A549 (cell line): ENCODE results near the gene ADARB2. TPM values are rescaled to one million over a fixed set of nuclear protein-coding genes. Genes with fewer than 3 reads are reported as not detected.

ENCODE experiments used
- ATAC-seq, 2 experiments: fragments of 200-7000 bp in 1 of 2; fragments of >200 bp in 1 of 2; cut with Nextera tagmentation in 1 of 2; cut with Tn5 transposase in 1 of 2; 3 replicates each; pipeline versions ENCODE4 v1.8.0 to v1.9.1; 2018 to 2020; ENCODE audit warnings: mild to moderate bottlenecking in 1 of 2, moderate library complexity in 1 of 2
- CTCF ChIA-PET: fragments of 300-600 bp; sonication (Branson Sonifier 250); formaldehyde crosslinking; extraction: SDS; loops from one replicate; lab custom pipeline; 2021; ENCODE audit warnings: antibody characterized with exemption, inconsistent platforms; lab: Yijun Ruan, JAX
- POLR2A ChIA-PET: fragments of 350-600 bp; formaldehyde crosslinking; extraction: SDS; loops from one replicate; lab custom pipeline; 2021; ENCODE audit warnings: antibody characterized with exemption, inconsistent platforms; lab: Yijun Ruan, JAX
- DNase-seq, 2 experiments: peaks; one replicate each; pipeline versions ENCODE4 v3.0.0 to v3.0.0-alpha.2; 2011 to 2016; ENCODE audit warnings: low read depth in 1 of 2, low spot score in 1 of 2
- FAIRE-seq: peaks from 2 replicates; lab custom pipeline; 2011; peaks lifted over from hg19 to GRCh38; lab: Jason Lieb, UNC
- H3K27ac ChIP-seq, 2 experiments: fragments of >200 bp; sonication (Bioruptor Twin); formaldehyde crosslinking; 3 replicates each; pipeline ENCODE4 v1.5.1; 2016 to 2017
- H3K4me1 ChIP-seq: fragments of >200 bp; sonication (Bioruptor Twin); formaldehyde crosslinking; 3 replicates; pipeline ENCODE4 v1.6.1; 2016
- H3K4me2 ChIP-seq: fragments of >200 bp; sonication (Bioruptor Twin); formaldehyde crosslinking; 3 replicates; pipeline ENCODE4 v1.6.1; 2016
- H3K4me3 ChIP-seq: fragments of >200 bp; sonication (Bioruptor Twin); formaldehyde crosslinking; 3 replicates; pipeline ENCODE4 v1.5.1; 2016
- H3K9me3 ChIP-seq: fragments of >200 bp; sonication (Bioruptor Twin); formaldehyde crosslinking; 3 replicates; pipeline ENCODE4 v1.6.1; 2016
- ATOH8 ChIP-seq: fragments of 250-450 bp; sonication (Bioruptor Pico); IDR thresholded peaks from 2 replicates; pipeline ENCODE4 v1.5.0; 2020; ENCODE audit warnings: low read depth, mild to moderate bottlenecking, moderate library complexity
- CBX8 ChIP-seq: fragments of 200-600 bp; sonication (generic); IDR thresholded peaks from 2 replicates; pipeline ENCODE4 v1.6.1; 2016
- E2F6 ChIP-seq: IDR thresholded peaks from 2 replicates; pipeline ENCODE4 v1.6.1; 2012; ENCODE audit warnings: low read depth, borderline replicate concordance
- EHF ChIP-seq: fragments of 250-450 bp; sonication (Bioruptor Pico); IDR thresholded peaks from 2 replicates; pipeline ENCODE4 v1.5.0; 2020; ENCODE audit warnings: mild to moderate bottlenecking
- EHMT2 ChIP-seq: fragments of 200-600 bp; sonication (generic); IDR thresholded peaks from 2 replicates; pipeline ENCODE4 v1.6.1; 2016; ENCODE audit warnings: antibody characterized with exemption, low read depth, mild to moderate bottlenecking, moderate library complexity
- ELK1 ChIP-seq: fragments of 150-350 bp; IDR thresholded peaks from 2 replicates; pipeline ENCODE4 v1.6.1; 2014; ENCODE audit warnings: low read depth, mild to moderate bottlenecking, low read length
- EP300 ChIP-seq, 2 experiments: fragments of >200 bp; sonication (Bioruptor Twin); formaldehyde crosslinking; IDR thresholded peaks; 2 replicates in 1 of 2; 3 replicates in 1 of 2; pipeline ENCODE4 v1.6.1; 2016 to 2017
- ESRRA ChIP-seq: fragments of 150-350 bp; IDR thresholded peaks from 2 replicates; pipeline ENCODE4 v1.6.1; 2014; ENCODE audit warnings: mild to moderate bottlenecking, low read length, borderline replicate concordance
- FOXS1 ChIP-seq: fragments of 250-450 bp; sonication (Bioruptor Pico); IDR thresholded peaks from 2 replicates; pipeline ENCODE4 v1.5.0; 2020; ENCODE audit warnings: mild to moderate bottlenecking, moderate library complexity
- GATA3 ChIP-seq: IDR thresholded peaks from 2 replicates; pipeline ENCODE4 v1.6.1; 2012; ENCODE audit warnings: borderline replicate concordance
- HEYL ChIP-seq: fragments of 250-450 bp; sonication (Bioruptor Pico); IDR thresholded peaks from 2 replicates; pipeline ENCODE4 v1.8.0; 2021; ENCODE audit warnings: mild to moderate bottlenecking, moderate library complexity
- HOXB13 ChIP-seq: fragments of 250-450 bp; sonication (Bioruptor Pico); IDR thresholded peaks from 2 replicates; pipeline ENCODE4 v1.5.0; 2020; ENCODE audit warnings: low read depth, mild to moderate bottlenecking, moderate library complexity
- HOXB5 ChIP-seq: fragments of 250-450 bp; sonication (Bioruptor Pico); IDR thresholded peaks from 2 replicates; pipeline ENCODE4 v1.5.0; 2020; ENCODE audit warnings: mild to moderate bottlenecking, moderate library complexity
- MAZ ChIP-seq: fragments of 150-350 bp; IDR thresholded peaks from 2 replicates; pipeline ENCODE4 v1.6.1; 2014; ENCODE audit warnings: antibody characterized with exemption, low read depth, low read length, borderline replicate concordance
- RAD21 ChIP-seq, 2 experiments: fragments of >200 bp in 1 of 2; sonication (Bioruptor Twin) in 1 of 2; formaldehyde crosslinking in 1 of 2; IDR thresholded peaks in 1 of 2; conservative IDR thresholded peaks in 1 of 2; 2 replicates in 1 of 2; 3 replicates in 1 of 2; pipeline ENCODE4 v1.6.1; 2012 to 2018; ENCODE audit warnings: inconsistent platforms in 1 of 2
- RCOR1 ChIP-seq: fragments of 150-350 bp; IDR thresholded peaks from 2 replicates; pipeline ENCODE4 v1.6.1; 2014; ENCODE audit warnings: antibody characterized with exemption, low read length, low read depth
- RFX5 ChIP-seq: fragments of 450-650 bp; IDR thresholded peaks from 2 replicates; pipeline ENCODE4 v1.7.1; 2014; ENCODE audit warnings: antibody characterized with exemption, mild to moderate bottlenecking, moderate library complexity
- RNF2 ChIP-seq: fragments of 200-600 bp; sonication (generic); IDR thresholded peaks from 2 replicates; pipeline ENCODE4 v1.6.1; 2016; ENCODE audit warnings: low read depth, mild to moderate bottlenecking, antibody characterized with exemption, moderate library complexity, borderline replicate concordance
- SMC3 ChIP-seq: fragments of >200 bp; sonication (Bioruptor Twin); formaldehyde crosslinking; IDR thresholded peaks from 3 replicates; pipeline ENCODE4 v1.6.1; 2018; ENCODE audit warnings: inconsistent platforms
- TP53 ChIP-seq: fragments of 250-450 bp; sonication (Bioruptor Pico); IDR thresholded peaks from 2 replicates; pipeline ENCODE4 v1.5.0; 2021; ENCODE audit warnings: mild to moderate bottlenecking, moderate library complexity
- ZC3H11A ChIP-seq: fragments of 450-650 bp; IDR thresholded peaks from 2 replicates; pipeline ENCODE4 v1.6.1; 2014; ENCODE audit warnings: antibody characterized with exemption, mild to moderate bottlenecking
- WGBS: methylation state at CpG from one replicate; pipeline ENCODE4 v1.1.6; 2017; ENCODE audit errors: missing lambda C conversion rate; 5-methylcytosine and 5-hydroxymethylcytosine counted together
- polyA plus RNA-seq, 4 experiments: library from polyadenylated mRNA; depleted of rRNA in 3 of 4; stranded (reverse); fragments of >200 nt; fragmentation: RNase III in 1 of 4; extraction: RNeasy Plus Mini Kit Qiagen cat#74134 plus additional on column Dnase treatment in 1 of 4; gene quantifications; 2 replicates in 3 of 4; 3 replicates in 1 of 4; pipeline ENCODE4 v1.2.3, GENCODE V29; 2011 to 2017

The ADARB2 gene
- polyA plus RNA-seq, 2 of the 4 experiments (the other 2 are of a cell fraction), result not detected

GRCh38 chr10:1406967-1407945, 330.1 kb downstream of the ADARB2 start (continued):
- TF ChIP-seq ATOH8 (CRISPR knock-in tag) (no peak), MAZ (no peak), RAD21 (conservative IDR thresholded peaks at IDR 0.05 in 1 of 2, IDR thresholded peaks at IDR 0.05 in 1 of 2) (no peak), EHF (CRISPR knock-in tag) (no peak), CBX8 (no peak)

- no peak overlapping the region for H3K4me3 ChIP-seq
- no peaks in the 10 kb centered on the region for H3K9me3 ChIP-seq
- ChIA-PET CTCF (no interaction called here), POLR2A (no interaction called here)
- FAIRE-seq (no peak), ATAC-seq (no peak), DNase-seq (no peak)
- no peaks in the 10 kb centered on the region for H3K4me1 ChIP-seq
- TF ChIP-seq TP53 (CRISPR knock-in tag) (no peak), ZC3H11A (no peak), FOXS1 (no peak)
- WGBS, result 36% methylated on average over 12 of the region's 14 CpGs
- no peak overlapping the region for H3K27ac ChIP-seq
- no peak overlapping the region for H3K4me2 ChIP-seq
Measured at GRCh38 chr10:1406132-1406966, 331.0 kb downstream of the ADARB2 start.

GRCh38 chr10:1404323-1405260, 332.7 kb downstream of the ADARB2 start:
- no peak for FAIRE-seq
- TF ChIP-seq HEYL (CRISPR knock-in tag) (no peak), EHMT2 (no peak), HOXB13 (CRISPR knock-in tag) (no peak), RCOR1 (no peak), E2F6 (no peak), FOXS1 (no peak), HOXB5 (CRISPR knock-in tag) (no peak), ESRRA (no peak), TP53 (CRISPR knock-in tag) (no peak), RFX5 (no peak), ELK1 (no peak), GATA3 (no peak), RNF2 (no peak), EP300 (IDR thresholded peaks at IDR 0.05) (no peak), SMC3 (no peak)
- Histone ChIP-seq H3K27ac (no peak overlapping the region), H3K9me3 (no peaks in the 10 kb centered on the region), H3K4me1 (no peaks in the 10 kb centered on the region), H3K4me2 (no peak overlapping the region), H3K4me3 (no peak overlapping the region)
- ATAC-seq, result no peak
- no peak for DNase-seq
- 45% methylated on average over 28 of the region's 29 CpGs for WGBS
- ChIA-PET CTCF (interaction anchor here (0.8 to 3.6 kb wide), 4 partner anchors 9 to 36 kb away, joined by 3 to 21 read pairs (median 4); no protein-coding TSS in a partner anchor), POLR2A (no interaction called here)
